ENCODE results near the gene INCA1. TPM values are rescaled to one million over a fixed set of nuclear protein-coding genes. Genes with fewer than 3 reads are reported as not detected.

The INCA1 gene
- total and polyA plus RNA-seq, 2 of the 13 experiments (the other 11 are each of a cell fraction or from before 2014, with no cell fraction given): 0.93 to 2.6 TPM

DNA sequence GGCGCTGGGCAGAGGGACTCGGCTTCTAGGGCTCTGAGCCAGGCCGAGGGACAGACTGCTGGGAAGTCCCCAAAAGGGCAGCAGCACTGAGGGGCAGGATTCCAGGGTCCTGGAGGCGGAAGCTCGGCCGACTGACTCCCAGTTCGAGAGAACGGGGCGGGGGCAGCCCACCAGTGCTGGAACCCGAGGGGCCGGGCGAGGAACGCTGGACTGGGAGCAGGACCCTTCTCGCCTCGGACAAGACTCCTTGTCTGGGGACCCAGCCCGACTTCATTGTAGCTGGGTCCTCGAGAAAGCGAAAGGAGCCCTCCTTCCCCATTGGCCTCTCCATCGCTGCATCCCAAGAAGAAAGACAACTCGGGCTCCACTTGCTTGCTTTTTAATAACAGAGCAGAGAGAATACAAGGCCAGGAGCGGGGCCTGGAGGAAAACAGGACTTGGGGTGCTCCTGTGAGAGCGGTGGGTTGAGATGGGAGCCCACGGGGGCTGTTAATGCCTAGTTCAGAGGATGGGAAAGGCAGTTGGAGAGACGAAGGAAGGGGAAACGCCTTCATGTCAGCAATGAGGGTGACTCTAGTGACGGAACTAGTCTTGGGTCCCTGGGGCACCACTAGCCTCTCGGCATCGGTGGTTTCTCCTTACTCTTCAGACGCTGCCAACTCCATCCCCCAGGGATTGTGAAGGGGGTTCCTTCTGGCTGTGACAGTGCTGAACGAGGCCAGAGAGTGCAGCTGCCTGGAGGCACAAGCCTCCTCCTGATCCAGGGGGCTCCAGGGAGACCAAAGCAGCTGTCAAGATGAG is 9.4 kb downstream of the INCA1 start (continued):
- TF ChIP-seq ZSCAN31 (CRISPR knock-in tag; IDR thresholded peaks at IDR 0.05; ENCODE audit: low read depth) (0 out of 2 replicates have a peak, but pooled peaks have one; percentile 21), HIVEP1 (CRISPR knock-in tag; IDR thresholded peaks at IDR 0.05) (no peak), THAP8 (CRISPR knock-in tag; IDR thresholded peaks at IDR 0.05; ENCODE audit: borderline replicate concordance) (no peak), REL (CRISPR knock-in tag; conservative IDR thresholded peaks at IDR 0.05) (no peak), ZSCAN25 (CRISPR knock-in tag; IDR thresholded peaks at IDR 0.05) (no peak), ZNF513 (CRISPR knock-in tag; conservative IDR thresholded peaks at IDR 0.05) (no peak), POGZ (CRISPR knock-in tag; IDR thresholded peaks at IDR 0.05) (no peak; the same call in 1 of the 2 replicates), ZHX1 (CRISPR knock-in tag; IDR thresholded peaks at IDR 0.05; ENCODE audit: low read depth) (no peak), NR2C2 (CRISPR knock-in tag; IDR thresholded peaks at IDR 0.05; ENCODE audit: borderline replicate concordance) (no peak; the same call in 1 of the 2 replicates), ZNF891 (CRISPR knock-in tag; IDR thresholded peaks at IDR 0.05) (no peak; the same call in 1 of the 2 replicates), ZBTB20 (CRISPR knock-in tag; IDR thresholded peaks at IDR 0.05; ENCODE audit: borderline replicate concordance, low read depth) (no peak; the same call in 1 of the 2 replicates)
- TF ChIP-seq, protein P1, sequence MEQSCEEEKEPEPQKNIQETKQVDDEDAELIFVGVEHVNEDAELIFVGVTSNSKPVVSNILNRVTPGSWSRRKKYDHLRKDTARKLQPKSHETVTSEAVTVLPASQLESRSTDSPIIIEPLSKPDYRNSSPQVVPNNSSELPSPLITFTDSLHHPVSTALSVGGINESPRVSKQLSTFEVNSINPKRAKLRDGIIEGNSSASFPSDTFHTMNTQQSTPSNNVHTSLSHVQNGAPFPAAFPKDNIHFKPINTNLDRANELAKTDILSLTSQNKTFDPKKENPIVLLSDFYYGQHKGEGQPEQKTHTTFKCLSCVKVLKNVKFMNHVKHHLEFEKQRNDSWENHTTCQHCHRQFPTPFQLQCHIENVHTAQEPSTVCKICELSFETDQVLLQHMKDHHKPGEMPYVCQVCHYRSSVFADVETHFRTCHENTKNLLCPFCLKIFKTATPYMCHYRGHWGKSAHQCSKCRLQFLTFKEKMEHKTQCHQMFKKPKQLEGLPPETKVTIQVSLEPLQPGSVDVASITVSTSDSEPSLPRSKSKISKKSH (CRISPR knock-in tag; IDR thresholded peaks at IDR 0.05; ENCODE audit: borderline replicate concordance): no peak
- TF ChIP-seq, protein P2, sequence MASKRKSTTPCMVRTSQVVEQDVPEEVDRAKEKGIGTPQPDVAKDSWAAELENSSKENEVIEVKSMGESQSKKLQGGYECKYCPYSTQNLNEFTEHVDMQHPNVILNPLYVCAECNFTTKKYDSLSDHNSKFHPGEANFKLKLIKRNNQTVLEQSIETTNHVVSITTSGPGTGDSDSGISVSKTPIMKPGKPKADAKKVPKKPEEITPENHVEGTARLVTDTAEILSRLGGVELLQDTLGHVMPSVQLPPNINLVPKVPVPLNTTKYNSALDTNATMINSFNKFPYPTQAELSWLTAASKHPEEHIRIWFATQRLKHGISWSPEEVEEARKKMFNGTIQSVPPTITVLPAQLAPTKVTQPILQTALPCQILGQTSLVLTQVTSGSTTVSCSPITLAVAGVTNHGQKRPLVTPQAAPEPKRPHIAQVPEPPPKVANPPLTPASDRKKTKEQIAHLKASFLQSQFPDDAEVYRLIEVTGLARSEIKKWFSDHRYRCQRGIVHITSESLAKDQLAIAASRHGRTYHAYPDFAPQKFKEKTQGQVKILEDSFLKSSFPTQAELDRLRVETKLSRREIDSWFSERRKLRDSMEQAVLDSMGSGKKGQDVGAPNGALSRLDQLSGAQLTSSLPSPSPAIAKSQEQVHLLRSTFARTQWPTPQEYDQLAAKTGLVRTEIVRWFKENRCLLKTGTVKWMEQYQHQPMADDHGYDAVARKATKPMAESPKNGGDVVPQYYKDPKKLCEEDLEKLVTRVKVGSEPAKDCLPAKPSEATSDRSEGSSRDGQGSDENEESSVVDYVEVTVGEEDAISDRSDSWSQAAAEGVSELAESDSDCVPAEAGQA (IDR thresholded peaks at IDR 0.05; ENCODE audit: low read depth): no peak
- TF ChIP-seq, protein P2 (CRISPR knock-in tag; IDR thresholded peaks at IDR 0.05; ENCODE audit: borderline replicate concordance): no peak

Measured in HepG2 (cell line).